HG02981 (cell line): ENCODE results near the gene ZNRF1.
"Not testable (repeated sequence)": the region's sequence is repeated elsewhere in the genome, so short reads cannot be mapped to it uniquely, and the experiment has no call there.

Experiments
- ATAC-seq: cut with Tn5 transposase; IDR thresholded peaks from one replicate; pipeline ENCODE4 v1.9.1; 2021; ENCODE audit warnings: mild to moderate bottlenecking, moderate library complexity; ENCODE audit not compliant: unreplicated experiment

Gene ZNRF1

GRCh38 chr16:74998481-74999218, at the start of gene ZNRF1:
TSS of gene ZNRF1 (plus strand) at chr16:74999024. CDS start at chr16:74999672, 648 bp downstream.
- peak; percentile 64 for ATAC-seq

DNA sequence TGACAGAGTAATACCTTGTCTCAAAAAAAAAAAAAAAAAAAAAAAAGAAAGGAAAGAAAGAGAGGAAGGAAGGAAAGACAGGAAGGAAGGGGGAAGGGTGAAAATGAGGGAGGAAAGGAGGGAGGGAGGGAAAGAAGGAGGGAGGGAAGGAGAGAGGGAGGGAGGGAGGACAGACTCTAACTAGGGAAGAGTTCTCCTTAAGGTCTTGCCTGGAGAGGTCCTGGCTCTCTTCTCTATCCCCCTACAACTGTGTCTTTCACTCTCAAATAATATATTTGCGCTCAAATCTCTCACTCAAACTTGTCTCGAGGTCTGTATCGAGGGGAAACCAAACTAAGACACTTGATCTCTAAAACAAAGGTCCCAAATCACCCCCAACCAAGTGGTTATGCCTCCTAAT, 49.5 kb upstream of the ZNRF1 start:
- ATAC-seq = no peak

DNA sequence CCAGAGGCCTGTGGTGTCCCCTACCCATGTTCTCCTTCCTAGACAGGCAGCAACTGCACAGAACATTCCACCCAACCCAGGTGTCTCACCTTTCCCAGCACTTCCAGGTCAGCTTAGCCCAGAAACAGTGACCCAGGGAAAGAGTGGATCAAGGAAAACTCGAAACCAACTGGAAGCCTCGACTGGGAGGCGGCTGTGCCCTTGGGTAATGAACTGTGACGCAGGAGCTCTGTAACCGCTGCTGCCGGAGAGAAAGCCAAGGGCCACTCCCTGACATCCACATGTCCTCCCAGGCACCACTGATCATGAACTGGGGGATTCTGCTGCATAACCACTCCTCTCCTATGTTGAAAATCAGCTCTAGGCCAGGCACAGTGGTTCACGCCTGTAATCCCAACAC, 48.3 kb upstream of the ZNRF1 start:
- ATAC-seq = no peak

GRCh38 chr16:74951206-74951605, 47.6 kb upstream of the ZNRF1 start:
- no peak for ATAC-seq

GRCh38 chr16:74951681-74952080, 47.1 kb upstream of the ZNRF1 start:
- no peak for ATAC-seq

GRCh38 chr16:74954763-74955162, 44.1 kb upstream of the ZNRF1 start:
- ATAC-seq = no peak

DNA sequence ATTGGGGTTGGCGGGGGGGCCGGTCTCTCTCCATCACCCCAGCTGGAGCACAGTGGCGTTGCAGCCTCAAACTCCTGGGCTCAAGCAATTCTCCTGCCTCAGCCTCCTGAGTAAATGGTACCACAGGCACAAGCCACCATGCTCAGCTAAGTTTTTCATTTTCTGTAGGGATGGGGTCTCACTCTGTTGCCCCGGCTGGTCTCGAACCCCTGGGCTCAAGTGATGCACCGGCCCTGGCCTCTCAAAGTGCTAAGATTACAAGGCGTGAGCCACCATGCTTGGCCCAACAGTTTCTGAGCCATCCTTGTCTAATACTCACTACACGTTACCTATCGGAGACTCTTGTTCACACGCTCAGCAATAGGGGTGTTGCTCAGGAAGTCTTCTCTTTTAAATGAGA, 25.5 kb upstream of the ZNRF1 start:
- no peak for ATAC-seq

DNA sequence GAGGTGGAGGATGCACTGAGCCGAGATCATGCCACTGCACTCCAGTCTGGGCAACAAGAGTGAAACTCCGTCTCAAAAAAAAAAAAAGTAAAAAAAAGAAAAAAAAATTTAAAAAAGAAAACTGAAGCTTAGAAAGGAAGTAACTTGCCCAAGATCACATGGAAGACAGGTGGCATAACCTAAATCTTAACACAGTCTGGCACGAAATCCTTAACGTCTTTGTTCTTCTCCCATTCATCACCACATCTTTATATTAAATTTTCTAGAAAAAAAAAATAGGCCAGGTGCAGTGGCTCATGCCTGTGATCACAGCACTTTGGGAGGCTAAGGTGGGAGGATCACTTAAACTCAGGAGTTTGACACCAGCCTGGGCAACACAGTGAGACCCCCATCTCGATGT, 23.2 kb upstream of the ZNRF1 start:
- no peak for ATAC-seq

- no peak for ATAC-seq
These were observed 16.6 kb upstream of the ZNRF1 start for GRCh38 chr16:74982256-74982655.

- ATAC-seq = no peak
These were observed 14.7 kb upstream of the ZNRF1 start for GRCh38 chr16:74984194-74984528.

- peak; percentile 99 for ATAC-seq
These were observed 14.1 kb upstream of the ZNRF1 start, which contains the start of gene WDR59 for GRCh38 chr16:74984529-74985296. TSS of gene WDR59 (minus strand) at chr16:74985123. CDS start at chr16:74985017, 106 bp downstream.

- no peak for ATAC-seq
These were observed 11.7 kb upstream of the ZNRF1 start for GRCh38 chr16:74987027-74987681.

GRCh38 chr16:74989864-74990263, 9.0 kb upstream of the ZNRF1 start:
- not testable (repeated sequence) for ATAC-seq

- ATAC-seq = no peak
These were observed 8.0 kb upstream of the ZNRF1 start for GRCh38 chr16:74990832-74991231.

DNA sequence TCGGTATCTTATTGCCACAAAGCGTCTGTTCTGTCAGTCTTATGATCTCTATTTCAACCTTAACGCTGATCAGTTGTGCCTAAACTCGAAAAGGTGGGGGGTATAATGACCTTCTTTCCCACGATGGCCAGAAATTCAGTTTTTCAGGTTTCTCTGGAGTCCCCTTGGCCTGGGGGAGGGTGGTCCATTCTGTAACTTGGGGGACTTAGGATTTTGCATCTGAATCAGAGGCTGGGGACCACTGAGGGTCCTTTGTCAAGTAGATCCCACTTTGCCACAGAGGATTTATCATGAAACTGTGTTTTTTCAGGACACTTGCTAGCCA, 7.6 kb upstream of the ZNRF1 start:
- ATAC-seq = no peak

- ATAC-seq = no peak
These were observed 7.0 kb upstream of the ZNRF1 start for GRCh38 chr16:74991593-74992403.

DNA sequence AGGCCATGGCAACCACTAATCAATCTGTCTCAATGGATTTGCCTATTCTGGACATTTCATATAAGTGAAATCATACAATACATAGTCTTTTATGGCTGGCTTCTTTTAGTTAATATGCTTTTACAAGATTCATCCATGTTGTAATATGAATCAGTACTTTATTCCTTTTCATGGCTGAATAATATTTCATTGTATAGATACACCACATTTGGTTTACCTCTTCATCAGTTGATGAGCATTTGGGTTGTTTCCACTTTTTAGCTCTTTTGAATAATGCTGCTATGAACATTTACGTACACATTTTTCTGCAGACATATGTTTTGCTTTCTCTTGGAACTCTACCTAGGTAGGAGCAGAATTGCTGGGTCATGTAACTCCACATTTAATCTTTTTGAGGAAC, 2.8 kb upstream of the ZNRF1 start:
- no peak for ATAC-seq

- ATAC-seq = no peak
These were observed 1.8 kb upstream of the ZNRF1 start for GRCh38 chr16:74997042-74997491.

- ATAC-seq = peak; percentile 20
These were observed 390 bp downstream of the ZNRF1 start for GRCh38 chr16:74999219-74999608.

GRCh38 chr16:74999609-75000480, 1.0 kb downstream of the ZNRF1 start:
- ATAC-seq = peak; percentile 30
